Measurements from ENCODE around the gene COPS6. TPM values are rescaled to one million over a fixed set of nuclear protein-coding genes. Genes with fewer than 3 reads are reported as not detected.

Gene COPS6
- total RNA-seq, 4 donors from 2014 or later: 30.1 to 57.8 (median 48.0) TPM

GRCh38 chr7:100051611-100052010 lies 37.2 kb upstream of the COPS6 start:
- Histone ChIP-seq H3K4me3 (no peak overlapping the region), H3K36me3 (no peaks in the 10 kb centered on the region), H3K9me3 (no peaks in the 10 kb centered on the region), H3K4me1 (peaks cover 0 to 8% (median 2%) of the 10 kb centered on the region in 4 donors), H3K27ac (no peak overlapping the region), H3K27me3 (no peaks in the 10 kb centered on the region)
- TF ChIP-seq, protein P1, sequence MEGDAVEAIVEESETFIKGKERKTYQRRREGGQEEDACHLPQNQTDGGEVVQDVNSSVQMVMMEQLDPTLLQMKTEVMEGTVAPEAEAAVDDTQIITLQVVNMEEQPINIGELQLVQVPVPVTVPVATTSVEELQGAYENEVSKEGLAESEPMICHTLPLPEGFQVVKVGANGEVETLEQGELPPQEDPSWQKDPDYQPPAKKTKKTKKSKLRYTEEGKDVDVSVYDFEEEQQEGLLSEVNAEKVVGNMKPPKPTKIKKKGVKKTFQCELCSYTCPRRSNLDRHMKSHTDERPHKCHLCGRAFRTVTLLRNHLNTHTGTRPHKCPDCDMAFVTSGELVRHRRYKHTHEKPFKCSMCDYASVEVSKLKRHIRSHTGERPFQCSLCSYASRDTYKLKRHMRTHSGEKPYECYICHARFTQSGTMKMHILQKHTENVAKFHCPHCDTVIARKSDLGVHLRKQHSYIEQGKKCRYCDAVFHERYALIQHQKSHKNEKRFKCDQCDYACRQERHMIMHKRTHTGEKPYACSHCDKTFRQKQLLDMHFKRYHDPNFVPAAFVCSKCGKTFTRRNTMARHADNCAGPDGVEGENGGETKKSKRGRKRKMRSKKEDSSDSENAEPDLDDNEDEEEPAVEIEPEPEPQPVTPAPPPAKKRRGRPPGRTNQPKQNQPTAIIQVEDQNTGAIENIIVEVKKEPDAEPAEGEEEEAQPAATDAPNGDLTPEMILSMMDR (IDR thresholded peaks at IDR 0.05): no peak
- no peak for TF ChIP-seq POLR2A (IDR thresholded peaks at IDR 0.05)
- no peak for DNase-seq

DNA sequence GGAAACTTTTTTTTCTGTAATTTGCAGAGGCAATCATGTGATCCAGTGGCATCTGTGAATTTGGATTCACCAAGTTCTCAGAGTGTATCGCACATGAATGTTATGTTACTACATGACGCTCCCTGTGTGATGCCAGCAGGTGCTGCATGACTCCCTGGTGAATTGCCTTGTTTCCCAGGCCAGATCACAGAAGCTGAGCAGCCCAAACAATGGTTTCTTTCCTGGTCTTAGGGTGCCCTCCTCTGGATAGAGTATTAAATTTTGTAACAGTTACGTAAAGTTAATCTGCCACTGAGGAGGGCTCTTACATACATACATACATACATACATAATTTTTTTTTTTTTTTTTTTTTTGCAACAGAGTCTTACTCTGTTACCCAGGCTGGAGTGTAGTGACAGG lies 35.6 kb upstream of the COPS6 start:
- no peak for TF ChIP-seq POLR2A (IDR thresholded peaks at IDR 0.05)
- TF ChIP-seq, protein P1 (IDR thresholded peaks at IDR 0.05): peak in 3 of 6 experiments; percentile 69 to 77 (median 76)
- H3K9me3 ChIP-seq: no peaks in the 10 kb centered on the region
- H3K4me1 ChIP-seq: peaks cover 0 to 8% (median 2%) of the 10 kb centered on the region in 4 donors
- no peaks in the 10 kb centered on the region for H3K27me3 ChIP-seq
- peaks cover 0 to 16% (median 0%) of the 10 kb centered on the region in 3 donors for H3K36me3 ChIP-seq
- H3K27ac ChIP-seq: no peak overlapping the region
- peak in 1 of 3 donors; percentile 56 for DNase-seq
- H3K4me3 ChIP-seq: no peak overlapping the region

DNA sequence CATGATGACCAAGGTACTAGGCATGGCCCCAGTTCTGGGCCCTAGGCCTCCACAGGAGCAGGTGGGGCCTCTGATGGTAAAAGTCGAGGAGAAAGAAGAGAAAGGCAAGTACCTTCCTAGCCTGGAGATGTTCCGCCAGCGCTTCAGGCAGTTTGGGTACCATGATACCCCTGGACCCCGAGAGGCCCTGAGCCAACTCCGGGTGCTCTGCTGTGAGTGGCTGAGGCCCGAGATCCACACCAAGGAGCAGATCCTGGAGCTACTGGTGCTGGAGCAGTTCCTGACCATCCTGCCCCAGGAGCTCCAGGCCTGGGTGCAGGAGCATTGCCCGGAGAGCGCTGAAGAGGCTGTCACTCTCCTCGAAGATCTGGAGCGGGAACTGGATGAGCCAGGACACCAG lies 31.8 kb upstream of the COPS6 start:
- H3K36me3 ChIP-seq: peaks cover 0 to 52% (median 0%) of the 10 kb centered on the region in 3 donors
- peaks cover 0 to 3% (median 0%) of the 10 kb centered on the region in 4 donors for H3K4me1 ChIP-seq
- no peak for DNase-seq
- no peaks in the 10 kb centered on the region for H3K27me3 ChIP-seq
- no peak overlapping the region for H3K4me3 ChIP-seq
- no peak for TF ChIP-seq POLR2A (IDR thresholded peaks at IDR 0.05)
- TF ChIP-seq, protein P1 (IDR thresholded peaks at IDR 0.05): no peak
- no peak overlapping the region for H3K27ac ChIP-seq
- H3K9me3 ChIP-seq: no peaks in the 10 kb centered on the region

DNA sequence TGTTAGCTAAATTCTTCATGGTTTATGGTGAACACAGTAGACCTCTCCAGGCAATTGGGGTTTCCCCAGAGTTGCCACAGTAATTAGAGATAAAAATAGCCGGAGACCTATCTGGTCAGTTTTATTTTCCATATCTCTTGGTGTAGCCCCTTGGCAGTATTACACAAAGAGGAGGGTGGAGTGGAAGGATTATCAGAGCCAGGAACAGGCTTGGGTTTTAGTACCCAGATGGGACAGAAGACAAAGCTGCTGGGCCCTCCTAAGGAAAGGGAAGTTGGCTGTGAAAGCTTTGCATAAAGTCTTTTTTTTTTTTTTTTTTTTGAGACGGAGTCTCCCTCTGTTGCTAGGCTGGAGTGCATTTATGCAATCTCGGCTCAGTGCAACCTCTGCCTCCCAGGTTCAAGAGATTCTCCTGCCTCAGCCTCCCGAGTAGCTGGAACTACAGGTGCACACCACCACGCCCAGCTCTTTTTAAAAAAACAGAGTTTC lies 29.5 kb upstream of the COPS6 start:
- no peak for TF ChIP-seq POLR2A (IDR thresholded peaks at IDR 0.05)
- TF ChIP-seq, protein P1 (IDR thresholded peaks at IDR 0.05): no peak
- DNase-seq: no peak
- Histone ChIP-seq H3K27me3 (no peaks in the 10 kb centered on the region), H3K36me3 (peaks cover 0 to 69% (median 0%) of the 10 kb centered on the region in 3 donors), H3K4me1 (no peaks in the 10 kb centered on the region), H3K4me3 (no peak overlapping the region), H3K9me3 (no peaks in the 10 kb centered on the region), H3K27ac (no peak overlapping the region)

DNA sequence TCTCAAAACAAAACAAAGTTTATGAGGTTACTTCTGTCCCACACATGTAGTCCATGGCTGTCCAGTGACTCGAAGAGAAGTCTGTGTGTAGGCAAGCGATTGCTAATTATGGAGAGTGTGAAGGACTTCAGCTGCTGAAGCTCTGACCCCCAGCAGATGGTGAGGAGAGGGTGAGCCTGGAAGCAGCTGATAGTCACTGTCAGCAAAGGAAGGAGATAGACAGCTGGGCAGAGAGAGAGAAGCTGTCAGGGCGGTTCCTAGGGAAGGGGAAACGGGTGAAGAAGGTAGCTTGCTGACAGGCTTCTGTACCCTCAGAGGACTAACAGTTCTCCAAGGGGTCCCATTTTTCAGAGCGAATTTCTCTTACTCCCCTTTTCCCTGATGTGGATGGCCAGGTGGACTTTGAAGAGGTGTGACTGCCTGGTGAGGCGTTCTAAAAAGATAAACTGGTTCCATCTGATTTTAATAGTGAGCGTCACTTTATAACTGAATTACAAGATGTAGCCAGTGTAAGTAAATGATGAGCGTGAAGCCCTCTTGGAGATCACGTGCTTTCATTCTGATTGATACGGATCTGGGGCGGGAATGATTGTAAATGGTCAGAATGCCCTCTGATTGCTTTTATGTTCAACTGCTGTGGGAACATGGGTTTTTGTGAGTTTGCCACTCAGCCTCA lies 27.1 kb upstream of the COPS6 start:
- TF ChIP-seq, protein P1 (IDR thresholded peaks at IDR 0.05): no peak
- no peaks in the 10 kb centered on the region for H3K9me3 ChIP-seq
- DNase-seq: no peak
- H3K27ac ChIP-seq: no peak overlapping the region
- peaks cover 0 to 75% (median 0%) of the 10 kb centered on the region in 3 donors for H3K36me3 ChIP-seq
- H3K4me1 ChIP-seq: peaks cover 0 to 8% (median 0%) of the 10 kb centered on the region in 4 donors
- H3K27me3 ChIP-seq: no peaks in the 10 kb centered on the region
- no peak overlapping the region for H3K4me3 ChIP-seq
